ENCODE results near the gene UBL7.

The UBL7 gene

DNA sequence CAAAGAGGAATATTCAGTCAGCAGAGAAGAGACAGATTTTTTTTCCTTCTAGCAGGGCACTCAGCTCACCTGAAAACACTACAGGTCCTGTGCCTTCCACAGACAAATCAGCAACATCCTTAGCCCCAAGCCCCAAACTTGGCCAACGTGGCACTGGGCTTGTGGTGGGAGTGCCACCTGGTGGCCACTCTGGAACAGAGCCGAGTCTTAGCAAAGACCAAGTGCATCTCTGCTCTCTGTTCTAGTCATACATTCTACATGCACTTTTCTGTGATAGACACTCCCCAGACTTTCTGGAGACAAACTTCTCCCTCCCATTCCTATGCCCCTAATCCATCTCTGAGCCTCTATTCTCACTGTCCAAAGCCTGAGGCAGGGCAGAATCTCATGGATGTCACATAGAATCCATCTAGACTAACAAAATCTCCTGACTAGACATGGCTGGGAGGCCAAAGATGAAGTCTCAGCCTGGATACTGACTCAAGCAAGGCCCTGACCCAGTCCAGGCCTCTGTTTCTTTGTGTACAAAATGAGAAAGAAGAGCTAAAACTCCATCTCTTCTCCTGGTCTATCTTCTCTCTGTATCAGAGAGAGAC lies 22.1 kb downstream of the UBL7 start:
- peak; percentile 92 for DNase-seq

DNA sequence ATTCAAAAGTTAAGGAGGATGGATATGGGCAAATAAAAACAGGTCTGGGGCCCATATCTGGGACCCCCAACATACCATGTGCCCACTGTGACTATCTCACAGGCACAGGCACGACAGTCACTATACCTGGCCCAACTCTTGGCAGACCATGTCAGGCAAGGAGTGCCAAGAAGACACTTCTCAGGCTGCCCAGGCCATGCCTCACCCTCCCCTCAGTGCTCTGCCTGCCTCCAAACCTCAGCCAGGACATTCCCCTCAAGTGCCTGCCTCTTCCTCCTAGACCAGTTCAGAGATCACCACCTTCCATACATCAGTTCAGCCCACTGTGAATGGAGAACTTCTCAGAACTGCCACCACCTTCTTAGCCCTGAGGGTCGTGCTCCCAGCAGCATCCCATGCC lies 22.8 kb downstream of the UBL7 start:
- DNase-seq = no peak

DNA sequence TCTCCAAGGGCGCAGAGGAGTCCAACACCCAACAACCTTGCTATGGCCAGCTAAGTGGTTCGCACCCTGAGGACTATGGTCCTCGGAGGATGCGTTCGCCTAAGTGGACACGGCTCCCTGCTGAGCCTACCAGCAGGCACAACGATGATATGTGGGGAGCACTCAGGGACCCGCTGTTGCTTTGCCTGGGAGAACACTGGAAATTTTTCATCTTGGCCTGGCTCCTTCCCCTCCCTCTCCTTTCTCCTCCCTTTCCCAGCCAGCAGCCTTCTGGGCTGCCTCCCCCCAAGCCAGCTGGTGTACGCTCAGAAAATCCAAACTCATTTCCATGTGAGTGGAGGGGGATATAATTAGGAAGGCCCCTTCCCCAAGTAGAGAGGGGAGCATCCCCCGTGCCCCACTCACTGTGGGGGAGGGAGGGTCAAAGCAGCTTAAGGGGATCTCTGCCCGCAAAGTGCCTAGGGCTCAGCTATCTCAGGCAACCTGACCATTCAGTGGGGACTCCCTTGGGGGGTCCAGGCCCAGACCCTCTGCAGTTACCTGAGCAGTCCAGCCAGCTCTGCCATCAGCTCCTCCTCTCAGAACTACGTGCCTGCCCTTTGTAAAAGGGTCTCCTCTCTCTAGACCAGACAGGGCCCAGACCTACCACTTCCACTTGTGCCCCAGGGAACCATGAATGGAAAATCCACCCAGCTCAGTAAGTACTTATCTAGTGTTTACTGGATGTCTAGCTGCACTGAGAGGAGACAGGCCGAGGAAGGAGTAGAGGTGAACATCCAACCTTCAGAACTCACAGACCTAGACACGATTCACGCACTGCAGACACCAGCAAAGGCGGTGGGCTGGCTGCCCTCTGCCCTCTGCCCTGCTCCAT lies 26.5 kb downstream of the UBL7 start:
- no peak for DNase-seq

DNA sequence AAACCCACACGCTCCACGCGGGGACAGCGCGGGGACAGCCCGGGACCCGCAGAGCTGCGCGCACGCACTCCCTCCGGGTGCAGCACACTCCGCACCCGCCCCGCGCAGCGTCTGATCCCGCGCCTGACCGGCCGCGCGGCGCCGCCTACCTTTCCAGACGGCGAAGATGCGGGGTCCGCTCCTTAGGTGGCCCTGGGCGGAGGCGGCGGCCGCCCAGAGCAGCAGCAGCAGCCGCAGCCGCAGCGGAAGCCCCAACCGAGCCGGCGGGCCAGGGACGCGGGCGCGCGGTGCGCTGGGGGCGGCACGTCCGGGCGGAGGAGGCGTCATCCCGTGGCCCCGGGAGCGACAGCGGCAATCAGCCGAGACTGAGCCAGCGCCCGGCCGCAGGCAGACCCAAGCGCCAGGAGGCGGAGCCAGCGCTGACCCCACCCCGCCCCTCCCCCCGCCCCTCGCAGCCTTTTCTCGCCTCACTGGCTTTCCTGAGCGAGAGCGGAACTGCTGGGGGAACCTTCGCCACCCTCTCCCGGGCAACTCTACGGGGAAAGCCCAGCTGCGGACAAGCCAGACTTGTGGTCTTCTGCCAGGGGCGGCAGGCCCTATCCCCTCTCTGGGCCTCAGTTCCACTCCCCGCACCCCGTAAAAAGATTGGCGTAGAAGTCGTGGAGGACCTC lies 27.2 kb downstream of the UBL7 start, which contains the start of gene SEMA7A:
Gene SEMA7A, minus strand, starts transcription at position 367 of the 671 bp plus-strand sequence. Its CDS starts 40 bp downstream, at position 327.
- DNase-seq = peak; percentile 91

DNA sequence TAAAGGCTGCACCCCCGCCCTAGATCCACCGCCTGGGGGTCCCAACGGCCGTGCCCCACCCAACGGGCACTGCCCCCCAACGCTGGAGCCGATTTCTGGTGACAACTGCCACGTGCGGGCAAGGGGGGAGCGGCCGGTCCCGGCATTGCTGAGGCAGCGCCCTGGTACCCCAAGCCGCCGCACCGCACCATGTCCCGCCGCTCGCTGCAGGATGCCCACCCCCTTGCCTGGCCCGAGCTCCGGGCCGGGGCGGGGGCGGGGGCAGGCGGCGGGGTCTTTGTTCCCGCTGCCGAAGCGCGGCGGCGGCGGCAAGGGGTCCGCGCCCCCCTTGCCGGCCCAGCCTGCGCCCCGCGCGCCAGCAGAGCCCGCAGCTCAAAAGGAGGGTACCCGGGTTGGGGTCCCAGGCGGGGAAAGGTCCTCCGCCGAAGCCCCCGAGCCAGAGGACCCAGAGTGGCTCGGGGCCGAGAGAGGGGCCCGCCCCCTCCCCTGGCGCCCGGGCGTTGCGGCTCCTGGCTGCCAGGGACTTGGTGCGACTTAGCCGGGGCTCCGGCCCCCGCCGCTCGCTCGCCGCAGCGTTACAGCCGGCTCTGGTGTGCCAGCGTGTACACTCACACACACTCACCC lies 27.9 kb downstream of the UBL7 start:
- no peak for DNase-seq

DNA sequence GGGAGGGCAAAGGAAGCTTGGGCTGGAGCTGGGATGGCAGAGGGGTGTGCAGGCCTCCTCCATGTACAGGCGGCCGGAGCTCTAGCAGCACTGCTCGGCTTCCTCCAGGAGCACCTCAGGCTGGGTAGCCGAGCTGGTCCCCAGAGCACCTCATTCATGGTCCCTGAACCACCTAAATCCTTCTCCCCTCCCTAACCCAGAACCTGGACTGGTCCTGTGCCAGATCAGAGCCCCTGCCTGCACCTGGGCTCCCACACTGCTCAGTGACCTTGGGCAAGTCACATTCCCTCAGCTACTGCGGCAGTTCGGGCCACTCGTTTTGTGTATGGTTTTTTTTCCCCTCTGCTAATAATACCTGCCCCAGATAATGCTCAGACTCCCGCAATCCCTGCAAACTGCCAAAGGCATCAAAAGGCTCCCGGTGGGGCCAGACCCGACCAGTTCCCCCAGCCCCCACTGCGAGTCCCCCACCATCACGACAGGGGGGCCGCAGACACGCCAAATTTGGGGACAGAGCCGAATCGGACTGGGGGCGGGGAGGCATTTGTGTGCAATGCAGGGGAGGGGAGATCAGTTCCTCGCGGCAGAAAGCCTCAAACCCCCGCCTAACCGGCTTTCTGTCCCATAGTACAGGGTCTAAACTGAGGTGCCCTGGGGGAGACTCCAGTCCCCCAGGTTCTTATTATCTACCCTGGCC lies 28.5 kb downstream of the UBL7 start:
- DNase-seq = no peak

DNA sequence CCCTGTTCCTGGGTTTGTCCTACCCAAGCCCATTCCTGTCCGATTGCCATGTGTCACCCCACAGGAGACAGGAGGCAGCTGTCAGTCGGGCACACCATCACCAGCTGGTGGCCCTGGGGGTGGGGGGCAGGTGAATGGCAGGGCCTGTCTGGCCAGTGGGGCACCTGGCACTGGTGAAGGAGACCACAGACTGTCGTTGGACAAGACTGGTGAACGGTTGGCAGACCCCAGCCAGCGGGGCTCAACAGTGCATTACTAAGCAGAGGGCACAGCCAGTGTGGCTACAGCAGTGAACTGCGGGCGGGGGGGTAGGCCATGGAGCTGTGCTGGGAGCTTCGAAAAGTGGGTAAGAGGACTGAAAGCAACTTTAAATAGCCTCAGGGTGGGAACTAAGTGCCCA lies 29.3 kb downstream of the UBL7 start:
- no peak for DNase-seq

DNA sequence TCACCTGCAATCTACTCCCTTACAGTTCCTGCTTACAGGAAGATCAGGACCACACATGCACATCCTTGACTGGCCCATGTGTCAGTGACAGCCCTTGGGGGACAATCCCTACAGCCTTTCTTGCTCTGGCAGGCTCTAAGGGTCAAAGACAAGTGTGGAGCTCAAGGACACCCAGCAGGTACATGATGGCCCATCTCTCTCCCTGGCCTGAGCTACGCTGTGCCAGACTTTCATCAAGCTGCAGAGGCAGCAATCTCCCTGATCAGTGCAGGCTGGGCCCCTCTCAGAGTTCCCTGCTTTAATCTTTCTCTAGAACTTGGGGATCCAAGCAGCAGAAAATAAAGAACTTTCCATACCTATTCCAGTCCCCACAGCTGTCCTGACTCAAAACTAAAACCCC lies 29.8 kb downstream of the UBL7 start:
- DNase-seq = no peak

DNA sequence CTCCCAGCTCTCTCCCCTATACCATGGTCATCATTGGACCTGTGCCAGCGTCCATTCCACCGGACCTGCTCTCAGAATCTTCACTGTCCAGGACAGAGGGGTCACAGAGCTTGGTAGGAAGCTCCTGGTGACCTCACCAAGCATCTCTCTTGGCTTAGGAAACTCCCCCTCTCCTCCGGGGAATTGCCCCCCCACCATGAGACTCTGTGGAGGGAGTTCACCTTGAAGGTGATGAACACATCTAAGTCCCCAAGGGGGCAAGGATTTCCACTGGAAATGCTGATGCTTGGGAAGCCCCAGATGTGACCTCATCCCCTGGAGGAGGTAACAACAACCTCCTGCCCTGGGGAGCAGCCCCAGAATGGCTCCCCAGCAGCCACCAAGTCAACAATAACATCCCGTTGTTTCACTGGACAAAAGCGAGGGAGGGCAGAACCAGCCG lies 30.4 kb downstream of the UBL7 start:
- no peak for DNase-seq

DNA sequence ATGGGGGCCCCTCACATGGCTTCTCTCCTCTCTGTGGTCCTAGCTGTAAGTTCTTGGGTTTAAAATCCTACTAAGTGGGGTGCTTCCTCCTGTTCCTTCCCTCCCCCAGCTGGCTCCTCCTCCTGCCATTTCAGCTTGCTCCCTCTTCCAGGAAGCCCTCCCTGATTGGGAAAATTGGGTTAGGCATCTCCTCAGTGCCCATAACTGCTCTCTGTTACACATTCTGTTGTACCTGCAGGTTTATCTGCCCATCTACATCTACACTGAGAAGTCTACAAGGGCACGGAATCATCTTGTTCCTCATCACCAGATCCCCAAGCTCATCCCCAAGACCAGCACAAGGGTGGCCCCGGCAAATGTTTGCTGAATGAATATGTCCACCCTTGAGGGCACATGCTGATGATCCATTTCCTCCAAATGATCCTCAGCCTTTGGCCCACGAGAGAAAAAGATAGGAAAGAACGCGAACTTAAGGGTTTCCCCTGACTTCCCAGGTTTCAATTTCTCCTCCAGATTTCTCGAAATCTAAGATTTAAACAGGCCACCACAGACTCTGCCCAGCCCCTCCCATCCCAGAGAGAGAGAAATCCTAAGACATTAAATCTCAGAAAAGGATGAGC lies 31.1 kb downstream of the UBL7 start:
- DNase-seq = no peak

DNA sequence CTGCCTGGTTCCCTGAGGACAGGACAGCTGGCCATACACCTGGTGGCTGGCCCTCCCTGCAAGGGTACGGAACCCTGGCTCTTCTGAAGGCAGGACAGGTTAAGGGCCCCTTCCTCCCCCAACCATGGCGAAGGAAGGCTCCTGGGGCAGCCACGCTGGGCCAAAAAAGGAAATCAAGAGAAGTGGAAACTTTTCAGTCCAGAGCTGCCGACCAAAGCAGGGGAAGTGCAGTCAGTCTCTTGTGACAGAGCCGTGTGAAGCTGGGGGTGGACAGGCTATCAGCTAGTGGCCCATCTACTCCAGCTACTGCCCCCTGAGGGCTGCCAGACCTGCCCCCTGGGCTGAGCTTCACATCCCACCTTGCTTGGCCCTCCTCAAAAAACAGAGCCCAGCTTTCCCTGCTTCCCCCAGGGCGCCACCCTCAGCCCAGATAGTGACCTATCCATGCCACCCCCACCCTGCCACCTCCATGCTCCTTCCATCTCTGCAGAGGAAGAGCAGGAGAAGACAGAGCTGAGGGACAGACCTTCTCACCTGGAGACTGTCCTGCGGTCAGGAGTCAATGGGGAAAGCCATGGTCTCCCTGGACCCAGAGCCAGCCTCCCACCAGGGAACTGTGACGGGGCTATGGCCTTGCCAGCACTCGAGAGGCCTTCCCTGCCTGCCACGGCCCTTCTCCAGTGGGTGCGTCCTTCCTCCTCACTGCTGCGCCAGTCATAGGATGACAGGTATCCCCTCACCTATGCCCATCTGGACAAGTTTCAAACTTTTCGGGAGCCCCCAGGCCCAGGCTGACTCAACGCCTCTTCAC lies 31.8 kb downstream of the UBL7 start:
- DNase-seq = no peak

DNA sequence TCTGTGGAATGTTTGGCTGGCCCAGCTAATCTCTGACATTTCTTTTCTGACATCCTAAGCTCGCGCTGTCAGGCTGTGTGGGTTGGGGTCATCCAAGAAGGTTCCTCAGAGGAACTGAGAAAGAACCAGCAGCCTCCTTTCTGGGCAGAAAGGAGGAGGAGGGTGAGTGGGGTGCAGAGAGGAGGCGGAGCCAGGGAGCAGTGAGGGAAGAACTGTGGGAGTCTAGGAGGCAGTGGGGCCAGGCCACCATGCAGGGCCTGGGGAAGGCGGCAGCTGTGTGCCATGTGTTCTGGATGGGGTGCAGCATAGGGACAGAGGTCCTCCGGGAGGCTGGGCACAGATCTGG lies 32.5 kb downstream of the UBL7 start:
- no peak for DNase-seq

DNA sequence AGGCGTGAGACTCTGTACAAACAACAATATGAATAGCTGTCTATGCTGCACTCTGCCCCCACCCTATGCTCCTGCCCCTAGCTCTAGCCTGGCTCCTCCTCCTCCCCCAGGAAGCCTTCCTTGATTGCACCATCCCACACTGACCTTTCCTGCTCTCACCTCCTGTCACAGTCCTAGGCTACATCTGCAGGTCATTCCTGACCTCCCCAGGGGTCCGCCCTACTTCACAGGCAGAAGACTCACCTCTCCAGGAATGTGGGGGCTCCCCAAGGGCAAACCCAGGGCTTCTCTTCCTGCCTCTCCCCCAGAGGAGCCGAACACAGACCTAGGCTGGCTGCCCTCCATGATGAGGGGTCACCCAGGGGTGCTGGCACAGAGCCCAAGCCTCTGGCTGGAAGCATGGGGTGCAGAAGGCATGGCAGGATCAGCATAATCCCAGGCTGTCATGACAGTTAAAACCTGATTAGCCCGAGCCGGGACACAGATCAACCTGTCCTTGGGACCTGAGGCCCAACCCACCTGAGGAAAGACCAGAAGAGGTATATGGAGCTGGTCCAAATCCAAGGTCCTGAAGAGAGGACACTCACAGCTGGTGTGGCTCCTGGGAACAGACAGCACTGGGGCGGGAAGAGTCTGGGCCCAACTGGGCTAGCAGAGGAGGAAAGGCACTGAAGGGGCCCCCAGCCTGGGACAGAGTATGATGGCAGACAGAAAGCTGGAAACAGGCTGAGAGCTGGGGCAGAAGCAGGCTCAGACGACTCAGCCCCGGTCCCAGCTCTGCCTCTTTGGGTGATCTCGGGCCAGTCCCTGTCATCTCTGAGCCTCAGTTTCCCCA lies 33.1 kb downstream of the UBL7 start:
- DNase-seq = no peak

DNA sequence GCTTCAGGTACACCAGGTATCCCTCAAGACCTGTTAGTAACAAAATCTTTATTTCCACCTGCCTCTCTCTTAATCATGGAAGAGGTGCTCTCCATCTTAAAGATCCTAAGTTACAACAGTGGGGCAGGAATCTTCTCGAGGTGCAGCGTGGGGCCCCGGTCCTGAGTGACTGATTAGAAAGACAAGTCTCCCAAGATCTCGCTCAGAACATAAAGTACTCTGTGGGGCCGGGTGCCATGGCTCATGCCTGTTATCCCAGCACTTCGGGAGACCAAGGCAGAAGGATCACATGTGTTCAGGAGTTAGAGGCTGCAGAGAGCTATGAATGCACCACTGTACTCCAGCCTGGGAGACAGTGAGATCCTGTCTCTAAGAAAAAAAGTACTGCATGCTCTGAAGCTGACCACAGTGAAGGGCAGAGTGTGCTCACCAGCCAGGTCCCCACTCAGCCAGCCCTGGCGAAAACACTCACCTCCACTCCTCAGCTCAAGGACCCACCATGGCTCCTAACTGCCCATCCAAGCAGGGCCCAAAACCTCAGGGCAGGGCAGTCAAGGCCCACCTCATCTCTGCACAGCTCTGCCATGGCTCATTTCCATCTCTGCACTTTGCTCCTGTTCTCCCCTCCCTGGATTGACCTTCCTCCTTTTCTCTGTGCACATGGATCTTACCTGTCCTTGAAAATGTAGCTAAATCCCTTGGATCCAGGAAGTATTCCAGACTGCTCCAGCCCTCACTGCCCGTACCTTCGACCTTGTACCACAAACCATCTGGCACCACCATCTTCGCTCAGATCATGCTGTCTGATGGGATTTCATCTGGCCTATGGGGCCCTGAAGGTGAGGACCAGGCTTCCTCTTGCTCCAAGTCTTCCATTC lies 34.3 kb downstream of the UBL7 start:
- DNase-seq = no peak

DNA sequence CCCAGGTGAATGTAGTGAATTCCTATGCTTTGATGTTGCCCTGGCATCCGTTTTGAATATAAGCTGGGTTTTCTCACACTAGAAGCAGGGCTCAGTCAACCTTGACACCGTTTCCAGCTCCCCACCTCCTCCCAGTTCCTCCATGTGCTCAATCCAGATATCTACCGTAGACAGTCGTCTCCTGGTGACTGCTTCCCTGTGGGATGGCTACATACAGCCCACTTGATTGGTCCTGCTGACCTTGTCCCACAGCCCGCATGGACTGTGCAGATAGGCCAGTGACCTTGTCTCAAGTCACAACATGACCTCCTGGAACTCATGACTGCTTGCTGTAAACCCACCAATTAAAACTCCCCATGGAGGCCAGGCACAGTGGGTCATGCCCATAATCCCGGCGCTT lies 35.3 kb downstream of the UBL7 start:
- no peak for DNase-seq

DNA sequence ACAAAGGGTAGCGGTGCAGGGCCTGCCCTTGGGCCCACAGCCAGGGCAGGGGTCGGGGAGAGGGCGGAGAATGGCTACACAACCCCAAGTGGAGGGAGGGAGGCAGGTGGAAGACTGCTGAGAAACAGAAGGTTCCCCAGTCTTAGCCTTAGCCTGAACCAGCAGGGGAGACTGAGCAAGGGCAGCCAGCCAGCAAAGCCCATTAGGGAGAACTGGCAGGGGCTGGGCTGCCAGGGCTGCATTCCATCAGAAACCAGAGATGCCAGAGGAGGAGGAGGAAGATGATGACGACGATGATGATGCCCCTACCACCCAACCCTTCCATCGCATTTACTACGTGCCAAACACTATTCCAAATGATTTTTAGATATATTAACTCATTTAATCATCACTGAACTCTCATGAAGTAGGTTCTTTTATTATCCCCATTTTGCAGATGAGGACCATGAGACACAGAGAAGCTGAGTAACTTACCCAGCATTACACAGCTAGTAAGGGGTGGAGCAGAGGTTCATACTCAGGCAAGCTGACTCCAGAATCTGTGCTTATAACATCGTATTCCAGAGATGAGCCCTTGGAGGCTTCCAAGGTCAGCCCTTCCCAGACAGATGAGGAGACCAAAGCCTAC lies 35.9 kb downstream of the UBL7 start:
- no peak for DNase-seq

DNA sequence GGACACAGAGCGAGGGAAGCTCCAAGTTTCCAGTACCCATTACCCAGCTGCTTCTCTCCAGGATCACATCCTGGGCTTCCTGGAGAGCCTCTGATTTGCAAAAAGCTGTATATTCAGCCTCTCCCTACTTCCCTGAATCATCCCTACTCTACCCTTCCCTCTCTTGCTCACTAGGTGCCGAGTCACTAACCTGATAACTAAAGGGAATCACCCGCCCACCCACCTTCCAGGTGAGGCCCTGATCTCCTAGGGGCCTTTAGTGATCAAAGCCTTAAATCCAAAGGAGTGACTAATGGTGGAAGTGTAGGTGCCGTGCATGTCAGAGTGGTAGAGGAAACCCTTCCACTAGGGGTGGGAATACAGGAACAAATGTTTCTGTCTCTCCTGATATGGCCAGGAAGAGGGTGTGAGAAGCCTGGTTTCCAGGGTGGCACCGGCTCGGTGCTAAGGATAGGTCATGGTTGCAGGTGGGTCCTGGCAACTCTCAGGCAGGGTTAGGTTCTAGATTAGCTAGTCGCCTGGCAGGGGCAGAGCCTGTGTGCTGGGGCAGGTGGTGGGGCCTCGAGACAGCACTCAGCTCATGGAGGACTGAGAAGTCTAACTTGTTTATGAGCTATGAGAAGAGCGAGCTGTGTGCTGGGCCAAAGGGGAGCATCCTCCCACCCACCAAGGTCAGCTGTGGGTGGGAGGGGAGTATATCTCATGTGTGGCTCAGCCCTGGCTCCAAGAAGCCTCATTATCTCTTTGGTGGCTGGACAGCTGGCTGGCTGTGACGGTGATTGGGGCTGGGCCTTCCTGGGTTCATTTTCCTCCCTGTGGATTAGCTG lies 37.3 kb downstream of the UBL7 start:
- DNase-seq = no peak
